GM18505 (cell line): ENCODE data around the gene ZNF732.
"Not testable (repeated sequence)": the region's sequence is repeated elsewhere in the genome, so short reads cannot be mapped to it uniquely, and the experiment has no call there.

Source experiments
- ATAC-seq: cut with Tn5 transposase; IDR thresholded peaks from one replicate; pipeline ENCODE4 v1.9.1; 2021; ENCODE audit not compliant: unreplicated experiment
- POLR2A ChIP-seq: IDR thresholded peaks from 4 replicates; pipeline ENCODE4 v1.6.1; 2011; ENCODE audit warnings: borderline replicate concordance; ENCODE audit not compliant: insufficient read depth, insufficient read length; ENCODE audit errors: extremely low read depth

The ZNF732 gene

GRCh38 chr4:304969-305680, at the start of gene ZNF732:
TSS of gene ZNF732 (minus strand) at chr4:305474. CDS start at chr4:305310, 164 bp downstream.
- TF ChIP-seq POLR2A, result no peak
- no peak for ATAC-seq

- ATAC-seq, result no peak
- TF ChIP-seq POLR2A, result no peak
These were observed 34.7 kb upstream of the ZNF732 start for GRCh38 chr4:340011-340410.

GRCh38 chr4:338759-339097, 33.5 kb upstream of the ZNF732 start:
- ATAC-seq, result no peak
- TF ChIP-seq POLR2A, result no peak

- peak; percentile 12 for TF ChIP-seq POLR2A
- ATAC-seq, result peak; percentile 28
These were observed 32.9 kb upstream of the ZNF732 start for GRCh38 chr4:337932-338758.

DNA sequence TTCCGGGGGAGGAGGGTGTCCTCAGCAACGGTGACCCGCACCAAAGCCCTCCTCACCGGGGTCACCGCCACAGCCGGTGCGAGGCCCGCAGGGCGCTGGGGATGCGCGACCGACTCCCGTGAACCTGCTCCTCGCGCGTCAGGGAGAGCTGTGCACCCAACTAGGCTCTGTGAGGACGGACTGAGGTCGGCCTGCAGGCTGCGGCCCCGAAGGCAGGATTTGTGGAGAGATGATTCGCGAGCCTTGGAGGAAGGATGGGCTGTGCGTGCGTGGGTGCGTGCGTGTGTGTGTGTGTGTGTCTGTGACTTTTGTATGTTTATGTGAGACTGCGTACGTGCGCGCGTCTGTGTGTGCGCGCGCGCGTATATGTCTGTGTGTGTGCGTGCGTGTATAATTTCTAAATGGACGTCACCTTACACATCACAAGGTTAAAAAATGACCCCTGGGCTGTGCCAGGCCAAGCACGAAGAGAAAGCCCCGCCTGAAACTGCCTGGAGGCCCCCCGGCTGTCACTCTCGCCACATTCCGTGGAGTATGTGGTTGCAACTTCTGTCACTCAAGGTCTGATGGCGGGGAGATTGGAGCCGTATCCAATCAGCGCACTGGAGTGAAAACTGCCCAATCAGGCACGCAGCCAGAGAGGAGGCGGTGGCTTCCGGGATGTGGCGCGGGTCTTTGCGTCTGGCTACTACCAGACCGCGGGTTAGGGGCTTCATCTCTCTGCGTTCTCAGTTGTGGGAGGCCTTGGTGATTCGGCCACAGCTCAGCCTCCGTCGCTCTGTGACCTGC, 32.1 kb upstream of the ZNF732 start, which contains the start of gene ZNF141:
Gene ZNF141, plus strand, starts transcription at position 672 of the 789 bp plus-strand sequence. CDS start 170 bp downstream, outside the sequence.
- peak; percentile 69 for TF ChIP-seq POLR2A
- ATAC-seq, result peak; percentile 91

GRCh38 chr4:336893-337142, 31.5 kb upstream of the ZNF732 start:
- peak; percentile 9 for ATAC-seq
- no peak for TF ChIP-seq POLR2A

GRCh38 chr4:336099-336892, 31.0 kb upstream of the ZNF732 start:
- ATAC-seq, result no peak

GRCh38 chr4:335515-335914, 30.2 kb upstream of the ZNF732 start:
- no peak for ATAC-seq
- TF ChIP-seq POLR2A, result no peak

More at GRCh38 chr4:336099-336892, 31.0 kb upstream of the ZNF732 start:
- no peak for TF ChIP-seq POLR2A

- no peak for TF ChIP-seq POLR2A
- no peak for ATAC-seq
These were observed 23.5 kb upstream of the ZNF732 start for GRCh38 chr4:328729-329128.

- ATAC-seq, result no peak
- TF ChIP-seq POLR2A, result no peak
These were observed 9.1 kb upstream of the ZNF732 start for GRCh38 chr4:314296-314903.

GRCh38 chr4:309807-310206, 4.5 kb upstream of the ZNF732 start:
- TF ChIP-seq POLR2A, result no peak
- no peak for ATAC-seq

GRCh38 chr4:306551-306961, 1.3 kb upstream of the ZNF732 start:
- no peak for TF ChIP-seq POLR2A
- peak; percentile 83 for ATAC-seq

GRCh38 chr4:304516-304915, 758 bp downstream of the ZNF732 start:
- ATAC-seq, result not testable (repeated sequence)
